ENCODE data around the gene FAM171A1.

- TF ChIP-seq POLR2A (IDR thresholded peaks at IDR 0.05; ENCODE audit: low read depth, low read length) (no peak), SPI1 (IDR thresholded peaks at IDR 0.05; ENCODE audit: low read depth, low read length) (no peak), POLR2AphosphoS5 (IDR thresholded peaks at IDR 0.05; ENCODE audit: low read depth, low read length) (no peak)
Observed at GRCh38 chr10:15401382-15401781, 30.3 kb upstream of the FAM171A1 start.

Measured in GM12891 (cell line).